HG03575 (cell line): Measurements from ENCODE around the gene SHE.

Experiments used
- ATAC-seq: cut with Tn5 transposase; IDR thresholded peaks from one replicate; pipeline ENCODE4 v1.9.1; 2021; ENCODE audit not compliant: unreplicated experiment, insufficient number of reproducible peaks, low FRiP score; ENCODE audit errors: extremely low read depth

The SHE gene

GRCh38 chr1:154485106-154485505 lies 17.1 kb downstream of the SHE start:
- ATAC-seq: no peak

- ATAC-seq: no peak
Observed at GRCh38 chr1:154483941-154484803, 18.0 kb downstream of the SHE start.

GRCh38 chr1:154481053-154481452 lies 21.2 kb downstream of the SHE start:
- ATAC-seq: no peak

- no peak for ATAC-seq
Observed at GRCh38 chr1:154479764-154480421, 22.3 kb downstream of the SHE start.

GRCh38 chr1:154478639-154479038 lies 23.6 kb downstream of the SHE start:
- no peak for ATAC-seq

- ATAC-seq: no peak
Observed at GRCh38 chr1:154478013-154478412, 24.2 kb downstream of the SHE start.

GRCh38 chr1:154476791-154477190 lies 25.4 kb downstream of the SHE start:
- no peak for ATAC-seq

GRCh38 chr1:154474802-154475201 lies 27.4 kb downstream of the SHE start:
- no peak for ATAC-seq

GRCh38 chr1:154471304-154471703 lies 30.9 kb downstream of the SHE start:
- no peak for ATAC-seq

- no peak for ATAC-seq
Observed at GRCh38 chr1:154469844-154470560, 32.2 kb downstream of the SHE start.

- no peak for ATAC-seq
Observed at GRCh38 chr1:154468535-154469250, 33.5 kb downstream of the SHE start.

- ATAC-seq: no peak
Observed at GRCh38 chr1:154467434-154468102, 34.6 kb downstream of the SHE start.

- ATAC-seq: no peak
Observed at GRCh38 chr1:154466921-154467417, 35.2 kb downstream of the SHE start.

GRCh38 chr1:154466206-154466605 lies 36.0 kb downstream of the SHE start:
- ATAC-seq: no peak

- ATAC-seq: no peak
Observed at GRCh38 chr1:154465621-154466195, 36.5 kb downstream of the SHE start.

GRCh38 chr1:154463512-154463990 lies 38.7 kb downstream of the SHE start:
- ATAC-seq: no peak

- no peak for ATAC-seq
Observed at GRCh38 chr1:154460695-154461260, 41.4 kb downstream of the SHE start.

- no peak for ATAC-seq
Observed at GRCh38 chr1:154459080-154459479, 43.1 kb downstream of the SHE start.
